H1 (cell line): Measurements from ENCODE around the gene CMBL. TPM values are rescaled to one million over a fixed set of nuclear protein-coding genes. Genes with fewer than 3 reads are reported as not detected.

Source experiments
- CTCF ChIA-PET: fragments of 300-600 bp; sonication (Branson Sonifier 250); formaldehyde crosslinking; loops from one replicate; lab custom pipeline; 2021; ENCODE audit not compliant: partially characterized antibody; lab: Charles Lee
- POLR2A ChIA-PET: fragments of 300-600 bp; sonication (Branson Sonifier 250); formaldehyde crosslinking; loops from one replicate; lab custom pipeline; 2021; ENCODE audit warnings: inconsistent platforms; ENCODE audit not compliant: partially characterized antibody; lab: Charles Lee
- DNase-seq, 2 experiments: peaks; one replicate each; pipeline versions ENCODE4 v3.0.0 to v3.0.0-alpha.2; 2010 to 2022; ENCODE audit warnings: low spot score in 2 of 2, low read depth in 1 of 2, mixed read lengths in 1 of 2
- FAIRE-seq: peaks from 2 replicates; lab custom pipeline; 2011; peaks lifted over from hg19 to GRCh38; lab: Jason Lieb, UNC
- H2AFZ ChIP-seq: 2 replicates; pipeline ENCODE4 v1.8.1; 2012; ENCODE audit warnings: low read length, inconsistent platforms
- H2AK5ac ChIP-seq: 2 replicates; pipeline ENCODE4 v1.6.1; 2013; ENCODE audit warnings: low read depth, low read length
- H2BK120ac ChIP-seq: replicated peaks from 2 replicates; pipeline ENCODE3; 2013; ENCODE audit warnings: low read depth, low read length, inconsistent platforms
- H2BK12ac ChIP-seq: 2 replicates; pipeline ENCODE4 v1.6.1; 2013; ENCODE audit warnings: low read depth, low read length
- H2BK15ac ChIP-seq: 2 replicates; pipeline ENCODE4 v1.6.1; 2013; ENCODE audit warnings: low read length
- H2BK20ac ChIP-seq: 2 replicates; pipeline ENCODE4 v1.6.1; 2013; ENCODE audit warnings: low read length
- H2BK5ac ChIP-seq: 2 replicates; pipeline ENCODE4 v1.6.1; 2013; ENCODE audit warnings: low read depth, low read length
- H3K14ac ChIP-seq: 2 replicates; pipeline ENCODE4 v1.6.1; 2013; ENCODE audit warnings: inconsistent platforms; ENCODE audit not compliant: insufficient read length
- H3K18ac ChIP-seq: 2 replicates; pipeline ENCODE4 v1.6.1; 2013; ENCODE audit warnings: low read length; ENCODE audit errors: extremely low read depth
- H3K23ac ChIP-seq: 2 replicates; pipeline ENCODE4 v1.6.1; 2013; ENCODE audit warnings: inconsistent platforms; ENCODE audit not compliant: insufficient read length
- H3K23me2 ChIP-seq: 2 replicates; pipeline ENCODE4 v1.6.1; 2013; ENCODE audit warnings: low read depth, low read length
- H3K27ac ChIP-seq: 2 replicates; pipeline ENCODE4 v1.6.1; 2011; ENCODE audit warnings: low read depth, low read length, inconsistent platforms
- H3K27me3 ChIP-seq, 4 experiments: replicated peaks in 1 of 4; 1 replicate in 1 of 4; 2 replicates in 3 of 4; pipeline versions ENCODE4 v1.6.1 to v1.8.1; 2011 to 2013; ENCODE audit warnings: low read length in 3 of 4, mild to moderate bottlenecking in 3 of 4, inconsistent platforms in 2 of 4, mixed read lengths in 2 of 4, moderate library complexity in 1 of 4; ENCODE audit not compliant: control insufficient read depth in 3 of 4, insufficient read depth in 3 of 4; ENCODE audit errors: extremely low read depth in 1 of 4
- H3K36me3 ChIP-seq, 4 experiments: 2 replicates each; pipeline versions ENCODE4 v1.6.1 to v1.8.1; 2011 to 2013; ENCODE audit warnings: mild to moderate bottlenecking in 4 of 4, low read length in 3 of 4, moderate library complexity in 2 of 4, control low read depth in 1 of 4, inconsistent platforms in 1 of 4; ENCODE audit not compliant: insufficient read depth in 4 of 4, control insufficient read depth in 2 of 4
- H3K4ac ChIP-seq: replicated peaks from 2 replicates; pipeline ENCODE3; 2013; ENCODE audit warnings: low read length, low read depth, mixed read lengths, inconsistent platforms; ENCODE audit not compliant: insufficient read length
- H3K4me1 ChIP-seq, 4 experiments: replicated peaks in 1 of 4; 1 replicate in 1 of 4; 2 replicates in 3 of 4; pipeline versions ENCODE4 v1.6.1 to v1.8.1; 2011 to 2013; ENCODE audit warnings: low read length in 3 of 4, inconsistent platforms in 2 of 4, mixed read lengths in 1 of 4; ENCODE audit not compliant: insufficient read depth in 4 of 4, control insufficient read depth in 3 of 4
- H3K4me2 ChIP-seq, 2 experiments: 2 replicates each; pipeline versions ENCODE4 v1.6.1 to v1.8.1; 2011 to 2013; ENCODE audit warnings: low read depth in 2 of 2, low read length in 2 of 2, control low read depth in 1 of 2, inconsistent platforms in 1 of 2, mild to moderate bottlenecking in 1 of 2; ENCODE audit not compliant: insufficient read depth in 1 of 2
- H3K4me3 ChIP-seq, 4 experiments: fragments of 200-600, 300-600 bp in 1 of 4; sonication (generic), shearing (Covaris generic), sonication (Bioruptor Twin) in 1 of 4; 2 replicates each; pipeline versions ENCODE4 v1.5.1 to v1.8.1; 2011 to 2016; ENCODE audit warnings: low read length in 4 of 4, low read depth in 3 of 4, control low read depth in 2 of 4, inconsistent platforms in 2 of 4, mild to moderate bottlenecking in 2 of 4, mixed read lengths in 1 of 4, moderate library complexity in 1 of 4; ENCODE audit not compliant: insufficient read depth in 2 of 4; ENCODE audit errors: extremely low read depth in 1 of 4
- H3K56ac ChIP-seq: replicated peaks from 2 replicates; pipeline ENCODE3; 2013; ENCODE audit warnings: low read depth, mild to moderate bottlenecking, mixed read lengths, low read length, inconsistent platforms; ENCODE audit not compliant: insufficient read length
- H3K79me1 ChIP-seq: 2 replicates; pipeline ENCODE4 v1.6.1; 2013; ENCODE audit warnings: low read depth, low read length, control low read depth
- H3K79me2 ChIP-seq, 2 experiments: 2 replicates each; pipeline versions ENCODE4 v1.6.1 to v1.8.1; 2012 to 2013; ENCODE audit warnings: low read length in 2 of 2, mild to moderate bottlenecking in 2 of 2, inconsistent platforms in 1 of 2; ENCODE audit not compliant: insufficient read depth in 2 of 2, control insufficient read depth in 1 of 2
- H3K9ac ChIP-seq, 4 experiments: replicated peaks in 1 of 4; 1 replicate in 1 of 4; 2 replicates in 3 of 4; pipeline versions ENCODE4 v1.6.1 to v1.8.1; 2011 to 2013; ENCODE audit warnings: low read depth in 3 of 4, low read length in 3 of 4, control low read depth in 2 of 4, mild to moderate bottlenecking in 2 of 4, moderate library complexity in 2 of 4, inconsistent platforms in 1 of 4; ENCODE audit errors: extremely low read depth in 1 of 4
- H3K9me3 ChIP-seq, 2 experiments: 2 replicates each; pipeline versions ENCODE4 v1.6.1 to v1.8.1; 2012 to 2013; ENCODE audit warnings: mild to moderate bottlenecking in 2 of 2, moderate library complexity in 2 of 2, control low read depth in 1 of 2, inconsistent platforms in 1 of 2, low read depth in 1 of 2, low read length in 1 of 2, mixed read lengths in 1 of 2; ENCODE audit not compliant: insufficient read depth in 2 of 2
- H4K20me1 ChIP-seq, 2 experiments: replicated peaks in 1 of 2; 2 replicates each; pipeline versions ENCODE3 to v1.8.1; 2011 to 2013; ENCODE audit warnings: inconsistent platforms in 2 of 2, low read length in 2 of 2, mild to moderate bottlenecking in 1 of 2; ENCODE audit not compliant: insufficient read depth in 2 of 2, control insufficient read depth in 1 of 2
- H4K5ac ChIP-seq: 2 replicates; pipeline ENCODE4 v1.6.1; 2013; ENCODE audit warnings: low read length, low read depth, mixed read lengths, inconsistent platforms; ENCODE audit not compliant: insufficient read length
- H4K8ac ChIP-seq: 2 replicates; pipeline ENCODE4 v1.8.0; 2013; ENCODE audit warnings: mild to moderate bottlenecking, moderate library complexity, low read length, inconsistent platforms; ENCODE audit not compliant: insufficient read depth; ENCODE audit errors: extremely low read depth
- H4K91ac ChIP-seq: replicated peaks from 2 replicates; pipeline ENCODE3; 2013; ENCODE audit warnings: low read length, mixed read lengths, inconsistent platforms; ENCODE audit not compliant: insufficient read length
- ATF2 ChIP-seq: IDR thresholded peaks from 2 replicates; pipeline ENCODE4 v1.6.1; 2012; ENCODE audit warnings: low read length, inconsistent platforms
- EZH2 ChIP-seq: fragments of 200-600 bp; sonication (generic); IDR thresholded peaks from 2 replicates; pipeline ENCODE4 v1.7.1; 2012; ENCODE audit warnings: low read depth, mild to moderate bottlenecking, moderate library complexity, low read length, inconsistent platforms; ENCODE audit not compliant: severe bottlenecking
- KDM1A ChIP-seq: fragments of 200-600, 300-600 bp; sonication (generic); IDR thresholded peaks from 2 replicates; pipeline ENCODE4 v1.7.1; 2016; ENCODE audit warnings: mild to moderate bottlenecking, low read length, borderline replicate concordance
- POU5F1 ChIP-seq: IDR thresholded peaks from 2 replicates; pipeline ENCODE4 v1.6.1; 2011; ENCODE audit warnings: low read depth, mild to moderate bottlenecking, low read length, moderate library complexity
- RFX5 ChIP-seq: IDR thresholded peaks from 2 replicates; pipeline ENCODE4 v1.6.1; 2011; ENCODE audit warnings: low read depth, low read length, improper control_type of control experiment, borderline replicate concordance
- SP4 ChIP-seq: IDR thresholded peaks from 2 replicates; pipeline ENCODE4 v1.6.1; 2012; ENCODE audit warnings: low read length, inconsistent platforms
- WGBS, 2 experiments: shearing (Covaris generic) in 1 of 2; methylation state at CpG; one replicate each; pipeline versions ENCODE4 v1.1.6 to v1.1.7; 2013 to 2015; ENCODE audit warnings: low lambda C conversion rate in 2 of 2, mixed read lengths in 2 of 2, inconsistent platforms in 1 of 2, low coverage in 1 of 2, missing lambda C conversion rate in 1 of 2; ENCODE audit not compliant: insufficient replicate concordance in 2 of 2, insufficient coverage in 1 of 2, insufficient read length in 1 of 2; ENCODE audit errors: extremely low coverage in 1 of 2, missing lambda C conversion rate in 1 of 2; 5-methylcytosine and 5-hydroxymethylcytosine counted together
- polyA plus RNA-seq, 7 experiments: library from polyadenylated mRNA; depleted of rRNA in 3 of 7; stranded (reverse) in 5 of 7; unstranded in 2 of 7; fragments of >200 nt in 5 of 7; fragments of 200-250 nt in 2 of 7; gene quantifications; 1 replicate in 5 of 7; 2 replicates in 1 of 7; 4 replicates in 1 of 7; pipeline versions ENCODE4 v1.2.1 to v1.2.3, GENCODE V29; 2011 to 2013; ENCODE audit warnings: missing spikeins in 2 of 7, mixed read lengths in 2 of 7
- total RNA-seq: library from RNA; stranded (reverse); fragmentation: NEBNext Ultra II Directional; extraction: Animal tissue kit (Norgen Biotek cat#: 25700); gene quantifications from 2 replicates; pipeline ENCODE4 v1.2.1, GENCODE V29; 2021

The CMBL gene
- total and polyA plus RNA-seq, 2 of the 8 experiments (the other 6 are each of a cell fraction or from before 2014, with no cell fraction given): 27.9 to 32.1 TPM

- no peak overlapping the region for H3K18ac ChIP-seq
- no peaks in the 10 kb centered on the region for H3K27me3 ChIP-seq
- H3K9ac ChIP-seq: no peak overlapping the region
- H3K56ac ChIP-seq: no peak overlapping the region
- no peak overlapping the region for H3K4me2 ChIP-seq
- FAIRE-seq (no peak), DNase-seq (no peak)
- H3K23ac ChIP-seq: no peak overlapping the region
- no peaks in the 10 kb centered on the region; a peak in 1 of 8 replicates for H3K36me3 ChIP-seq
- H3K4me1 ChIP-seq: peaks cover 0 to 8% (median 2%) of the 10 kb centered on the region in 4 experiments; a peak in 1 of 7 replicates
- H3K79me2 ChIP-seq: no peaks in the 10 kb centered on the region
- H3K23me2 ChIP-seq: no peaks in the 10 kb centered on the region
- CTCF ChIA-PET: interaction anchor here (1.1 kb wide), 1 partner anchor 8 kb away, joined by 4 read pairs; no protein-coding TSS in a partner anchor
- no peak overlapping the region for H4K5ac ChIP-seq
- no peaks in the 10 kb centered on the region for H4K20me1 ChIP-seq
- peak; percentile 70; the same call in 1 of the 2 replicates for TF ChIP-seq KDM1A
- no peak for TF ChIP-seq RFX5
- TF ChIP-seq EZH2: no peak
- no peak for TF ChIP-seq ATF2
- no peak for TF ChIP-seq SP4
- TF ChIP-seq POU5F1: no peak
- H3K27ac ChIP-seq: no peak overlapping the region
- H2AK5ac ChIP-seq: no peak overlapping the region
- no peaks in the 10 kb centered on the region for H3K9me3 ChIP-seq
- H4K91ac ChIP-seq: no peak overlapping the region
- WGBS, 2 experiments: 97% methylated on average over 13 of the region's 13 CpGs; no CpG with 5 or more reads in 1 of the 2 experiments
- H3K79me1 ChIP-seq: no peaks in the 10 kb centered on the region
- H2BK5ac ChIP-seq: no peak overlapping the region
- H2BK20ac ChIP-seq: no peak overlapping the region
- no peak overlapping the region for H3K4ac ChIP-seq
- POLR2A ChIA-PET: interaction anchor here (1.1 to 2.1 kb wide), 4 partner anchors 9 to 28 kb away, joined by 3 to 6 read pairs (median 5); partner anchors contain the start of genes ATPSCKMT and CCT5
- H2BK120ac ChIP-seq: no peak overlapping the region
- H2AFZ ChIP-seq: no peak overlapping the region
- H2BK15ac ChIP-seq: no peak overlapping the region
- no peak overlapping the region for H3K4me3 ChIP-seq
- no peak overlapping the region for H2BK12ac ChIP-seq
- H3K14ac ChIP-seq: no peak overlapping the region
- no peak overlapping the region; the same call in 1 of the 2 replicates for H4K8ac ChIP-seq
Measured at GRCh38 chr5:10277773-10278630, 29.7 kb downstream of the CMBL start.
